Endothelial cell of umbilical vein (primary cell): ENCODE results near the gene RNF43.

ENCODE experiments used
- CTCF ChIP-seq, 2 donors: IDR thresholded peaks; 1 replicate in 1 of 2; 2 replicates in 1 of 2; pipeline ENCODE4 v1.5.1; 2011; ENCODE audit warnings: low read length in 2 of 2, mild to moderate bottlenecking in 2 of 2, moderate library complexity in 2 of 2, control low read depth in 1 of 2, inconsistent platforms in 1 of 2, low read depth in 1 of 2; ENCODE audit not compliant: insufficient read depth in 1 of 2; ENCODE audit errors: extremely low read depth in 1 of 2
- EZH2 ChIP-seq: IDR thresholded peaks from 2 replicates; pipeline ENCODE4 v1.6.1; 2012; ENCODE audit warnings: borderline replicate concordance, low read depth, mild to moderate bottlenecking, moderate library complexity, low read length, inconsistent platforms; ENCODE audit not compliant: severe bottlenecking
- FOS ChIP-seq: IDR thresholded peaks from 2 replicates; pipeline ENCODE4 v1.6.1; 2011; ENCODE audit warnings: mild to moderate bottlenecking, low read length, moderate library complexity, borderline replicate concordance; ENCODE audit not compliant: insufficient read depth
- POLR2A ChIP-seq: IDR thresholded peaks from 2 replicates; pipeline ENCODE4 v1.6.1; 2012; ENCODE audit warnings: low read depth, mild to moderate bottlenecking, control low read depth, low read length
- POLR2AphosphoS5 ChIP-seq: IDR thresholded peaks from 2 replicates; pipeline ENCODE4 v1.6.1; 2012; ENCODE audit warnings: low read depth, mild to moderate bottlenecking, control low read depth, low read length, moderate library complexity; ENCODE audit not compliant: insufficient read depth
- TF ChIP-seq, protein P1 (sequence below): IDR thresholded peaks from 2 replicates; pipeline ENCODE4 v1.6.1; 2011; ENCODE audit not compliant: insufficient read depth, insufficient read length

DNA sequence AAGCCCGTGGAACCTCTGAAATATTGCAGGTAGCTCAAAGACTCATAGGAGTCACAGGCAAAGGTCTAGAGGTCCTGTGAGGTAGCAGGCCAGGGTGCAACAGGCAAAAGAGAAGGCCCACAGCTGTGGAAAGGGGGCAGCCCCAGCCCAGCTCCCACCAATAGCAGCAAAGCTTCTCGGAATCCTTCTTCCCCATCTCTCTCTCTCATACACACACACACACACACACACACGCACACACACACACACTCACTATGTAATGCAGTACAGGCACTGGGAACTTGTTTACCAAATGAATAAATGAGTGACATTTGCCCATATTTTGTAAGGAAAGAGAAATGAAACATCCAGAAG, 48.5 kb downstream of the RNF43 start:
- TF ChIP-seq CTCF (IDR thresholded peaks at IDR 0.05; ENCODE audit: extremely low read depth in 1 of 2, insufficient read depth in 1 of 2, low read depth in 1 of 2, low read length in 2 of 2) (no peak), EZH2 (no peak), POLR2AphosphoS5 (no peak), POLR2A (no peak), FOS (no peak)
- TF ChIP-seq, protein P1, sequence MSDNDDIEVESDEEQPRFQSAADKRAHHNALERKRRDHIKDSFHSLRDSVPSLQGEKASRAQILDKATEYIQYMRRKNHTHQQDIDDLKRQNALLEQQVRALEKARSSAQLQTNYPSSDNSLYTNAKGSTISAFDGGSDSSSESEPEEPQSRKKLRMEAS = no peak
